GM23338 (cell line): Measurements from ENCODE around the gene NUMB. TPM values are rescaled to one million over a fixed set of nuclear protein-coding genes. Genes with fewer than 3 reads are reported as not detected.

Experiments
- ATAC-seq: fragments of 200-7000 bp; cut with Tn5 transposase; 3 replicates; pipeline ENCODE4 v1.9.1; 2020
- DNase-seq: peaks from one replicate; pipeline ENCODE4 v3.0.0-alpha.2; 2015; ENCODE audit warnings: low spot score
- H2AFZ ChIP-seq: fragments of 200-600 bp; sonication (generic); 2 replicates; pipeline ENCODE4 v1.8.0; 2016; ENCODE audit warnings: antibody characterized with exemption, mild to moderate bottlenecking, moderate library complexity
- H3F3A ChIP-seq: fragments of 200-600 bp; sonication (generic); replicated peaks from 2 replicates; pipeline ENCODE4 v1.8.0; 2017; ENCODE audit warnings: antibody characterized with exemption, mixed run types, low read depth
- H3K27ac ChIP-seq: fragments of 200-600 bp; sonication (generic); 2 replicates; pipeline ENCODE4 v1.6.1; 2016; ENCODE audit warnings: low read depth
- H3K27me3 ChIP-seq: fragments of 200-600 bp; sonication (generic); 2 replicates; pipeline ENCODE4 v1.8.0; 2016; ENCODE audit warnings: mild to moderate bottlenecking, mixed run types, moderate library complexity; ENCODE audit not compliant: insufficient read depth
- H3K36me3 ChIP-seq: fragments of 200-600 bp; sonication (generic); 2 replicates; pipeline ENCODE4 v1.8.0; 2016; ENCODE audit warnings: mild to moderate bottlenecking; ENCODE audit not compliant: insufficient read depth
- H3K4me1 ChIP-seq: fragments of 200-600 bp; sonication (generic); 2 replicates; pipeline ENCODE4 v1.8.0; 2016; ENCODE audit warnings: mild to moderate bottlenecking, moderate library complexity; ENCODE audit not compliant: insufficient read depth
- H3K4me2 ChIP-seq: fragments of 200-600 bp; sonication (generic); 2 replicates; pipeline ENCODE4 v1.7.1; 2017; ENCODE audit warnings: mixed run types
- H3K4me3 ChIP-seq: fragments of 200-600 bp; sonication (generic); 2 replicates; pipeline ENCODE4 v1.6.1; 2016; ENCODE audit warnings: mixed run types
- H3K79me2 ChIP-seq: fragments of 200-600 bp; sonication (generic); replicated peaks from 2 replicates; pipeline ENCODE4 v1.8.0; 2017; ENCODE audit warnings: mild to moderate bottlenecking; ENCODE audit not compliant: insufficient read depth
- H3K9me2 ChIP-seq: fragments of 200-600 bp; sonication (generic); 2 replicates; pipeline ENCODE4 v1.8.0; 2017; ENCODE audit not compliant: insufficient read depth
- H4K20me1 ChIP-seq: fragments of 200-600 bp; sonication (generic); replicated peaks from 2 replicates; pipeline ENCODE4 v1.8.0; 2017; ENCODE audit warnings: mild to moderate bottlenecking; ENCODE audit not compliant: insufficient read depth
- H3K27ac Mint-ChIP-seq: 2 replicates; pipeline ENCODE4 v1.8.0; 2020; ENCODE audit warnings: inconsistent platforms, mild to moderate bottlenecking, moderate library complexity, mixed read lengths
- H3K27me3 Mint-ChIP-seq: 3 replicates; pipeline ENCODE4 v1.8.0; 2022; ENCODE audit warnings: low read depth, mild to moderate bottlenecking, moderate library complexity, mixed read lengths, inconsistent platforms; ENCODE audit not compliant: insufficient read depth, poor library complexity
- H3K36me3 Mint-ChIP-seq: 3 replicates; pipeline ENCODE4 v1.8.0; 2021; ENCODE audit warnings: low read depth, mild to moderate bottlenecking, inconsistent platforms, moderate library complexity, mixed read lengths
- H3K4me1 Mint-ChIP-seq: 3 replicates; pipeline ENCODE4 v1.8.0; 2020; ENCODE audit warnings: mild to moderate bottlenecking, inconsistent platforms, mixed read lengths
- H3K4me3 Mint-ChIP-seq: 3 replicates; pipeline ENCODE4 v1.8.0; 2021; ENCODE audit warnings: moderate library complexity, mild to moderate bottlenecking, inconsistent platforms, mixed read lengths
- H3K9me3 Mint-ChIP-seq: 3 replicates; pipeline ENCODE4 v1.8.0; 2020; ENCODE audit warnings: moderate library complexity, mild to moderate bottlenecking, inconsistent platforms, mixed read lengths
- ETS1 ChIP-seq: IDR thresholded peaks from 2 replicates; pipeline ENCODE4 v1.6.1; 2016; ENCODE audit warnings: antibody characterized with exemption
- EZH2 ChIP-seq: fragments of 200-600 bp; sonication (generic); IDR thresholded peaks from one replicate; pipeline ENCODE4 v1.8.0; 2017; ENCODE audit warnings: antibody characterized with exemption, mild to moderate bottlenecking, low read depth; ENCODE audit not compliant: unreplicated experiment
- JUNB ChIP-seq: IDR thresholded peaks from one replicate; pipeline ENCODE4 v1.6.1; 2016; ENCODE audit warnings: antibody characterized with exemption; ENCODE audit not compliant: unreplicated experiment
- NANOG ChIP-seq: IDR thresholded peaks from 2 replicates; pipeline ENCODE4 v1.6.1; 2016; ENCODE audit warnings: antibody characterized with exemption, borderline replicate concordance
- POLR2AphosphoS5 ChIP-seq: IDR thresholded peaks from 2 replicates; pipeline ENCODE4 v1.6.1; 2016; ENCODE audit warnings: antibody characterized with exemption, low read depth
- REST ChIP-seq: IDR thresholded peaks from one replicate; pipeline ENCODE4 v1.6.1; 2018; ENCODE audit warnings: antibody characterized with exemption; ENCODE audit not compliant: unreplicated experiment
- ZNF114 ChIP-seq: fragments of 250-450 bp; sonication (Bioruptor Pico); IDR thresholded peaks from 2 replicates; pipeline ENCODE4 v1.5.0; 2020; ENCODE audit warnings: mild to moderate bottlenecking, moderate library complexity
- ZNF331 ChIP-seq: fragments of 250-450 bp; sonication (Bioruptor Pico); IDR thresholded peaks from 2 replicates; pipeline ENCODE4 v1.5.0; 2020; ENCODE audit warnings: low read depth, mild to moderate bottlenecking, moderate library complexity
- ZNF462 ChIP-seq: fragments of 250-450 bp; sonication (Bioruptor Pico); IDR thresholded peaks from 2 replicates; pipeline ENCODE4 v1.5.0; 2020; ENCODE audit warnings: mild to moderate bottlenecking, moderate library complexity
- polyA plus RNA-seq: library from polyadenylated mRNA; unstranded; fragments of >200 nt; fragmentation: Nextera tagmentation; extraction: Ambion mirVana; gene quantifications from 2 replicates; pipeline ENCODE4 v1.2.1, GENCODE V29; 2016
- total RNA-seq: library from RNA; depleted of rRNA; stranded (reverse); fragments of >200 nt; shearing (Covaris generic); gene quantifications from 2 replicates; pipeline ENCODE4 v1.2.3, GENCODE V29; 2014

NUMB gene
- total and polyA plus RNA-seq, 2 experiments from 2014 or later, result 32.1 to 36.7 TPM

DNA sequence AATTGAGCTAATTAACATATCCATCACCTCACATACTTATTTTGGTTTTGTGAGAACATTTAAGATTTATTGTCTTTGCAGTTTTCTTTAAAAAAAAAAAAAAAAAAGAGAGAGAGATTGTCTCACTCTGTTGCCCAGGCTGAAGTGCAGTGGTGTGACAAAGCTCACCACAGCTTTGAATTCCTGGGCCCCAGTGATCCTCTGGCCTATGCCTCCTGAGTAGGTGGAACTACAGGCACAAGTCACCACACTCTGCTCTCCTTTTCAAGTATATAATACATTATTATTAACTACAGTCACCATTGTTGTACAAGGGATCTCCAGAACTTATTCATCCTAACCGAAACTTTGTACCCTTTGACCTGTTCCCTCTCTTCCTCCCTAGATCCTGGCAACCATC, 64.0 kb downstream of the NUMB start (continued):
- TF ChIP-seq REST, result no peak

GRCh38 chr14:73393375-73393774, 65.0 kb downstream of the NUMB start:
- Mint-ChIP-seq H3K27me3 (peaks cover 2% of the 10 kb centered on the region), H3K9me3 (no peaks in the 10 kb centered on the region), H3K36me3 (no peaks in the 10 kb centered on the region), H3K4me1 (no peaks in the 10 kb centered on the region), H3K27ac (no peak overlapping the region), H3K4me3 (no peak overlapping the region)
- Histone ChIP-seq H3K27me3 (no peaks in the 10 kb centered on the region), H3K4me1 (no peaks in the 10 kb centered on the region), H3K4me3 (no peak overlapping the region), H2AFZ (no peak overlapping the region), H3K36me3 (no peaks in the 10 kb centered on the region), H3K9me2 (no peaks in the 10 kb centered on the region), H3F3A (no peaks in the 10 kb centered on the region), H3K4me2 (no peak overlapping the region), H4K20me1 (no peaks in the 10 kb centered on the region), H3K27ac (no peak overlapping the region), H3K79me2 (peaks cover 11% of the 10 kb centered on the region)
- DNase-seq (no peak), ATAC-seq (no peak)
- TF ChIP-seq POLR2AphosphoS5 (no peak), JUNB (no peak), ZNF331 (CRISPR knock-in tag) (no peak), REST (no peak), ZNF114 (CRISPR knock-in tag) (no peak), NANOG (no peak), ZNF462 (no peak), ETS1 (no peak), EZH2 (no peak)
